DOHH2 (cell line): ENCODE data around the gene FBXO39.

Experiments used
- H3F3A ChIP-seq: fragments of 200-600 bp; sonication (generic), shearing (Covaris generic); 2 replicates; pipeline ENCODE4 v1.6.0; 2016; ENCODE audit warnings: antibody characterized with exemption, mild to moderate bottlenecking; ENCODE audit not compliant: control insufficient read depth, insufficient read depth
- H3K27ac ChIP-seq: fragments of 200-600 bp; sonication (generic); 2 replicates; pipeline ENCODE4 v1.5.1; 2014; ENCODE audit warnings: low read depth, mild to moderate bottlenecking, low read length, moderate library complexity
- H3K27me3 ChIP-seq: fragments of 200-600 bp; sonication (generic); 2 replicates; pipeline ENCODE4 v1.6.1; 2014; ENCODE audit warnings: mild to moderate bottlenecking, low read length, mixed read lengths; ENCODE audit not compliant: control insufficient read depth
- H3K36me3 ChIP-seq: fragments of 200-600 bp; sonication (generic); 2 replicates; pipeline ENCODE4 v1.6.1; 2014; ENCODE audit warnings: mild to moderate bottlenecking, low read length, moderate library complexity, mixed read lengths; ENCODE audit not compliant: control insufficient read depth
- H3K4me1 ChIP-seq: fragments of 200-600 bp; sonication (generic); 2 replicates; pipeline ENCODE4 v1.6.1; 2014; ENCODE audit warnings: mild to moderate bottlenecking, low read length, mixed read lengths; ENCODE audit not compliant: control insufficient read depth
- H3K4me2 ChIP-seq: fragments of 200-600 bp; sonication (generic); 2 replicates; pipeline ENCODE4 v1.6.0; 2014; ENCODE audit warnings: mild to moderate bottlenecking, low read length, moderate library complexity
- H3K4me3 ChIP-seq: fragments of 200-600 bp; sonication (generic); 2 replicates; pipeline ENCODE4 v1.5.1; 2014; ENCODE audit warnings: mild to moderate bottlenecking, low read length, mixed read lengths
- H3K79me2 ChIP-seq: fragments of 200-600 bp; sonication (generic); 2 replicates; pipeline ENCODE4 v1.6.1; 2014; ENCODE audit warnings: mild to moderate bottlenecking, low read length, mixed read lengths; ENCODE audit not compliant: control insufficient read depth
- H3K9me2 ChIP-seq: fragments of 200-600 bp; sonication (generic); replicated peaks from 2 replicates; pipeline ENCODE4 v1.6.1; 2014; ENCODE audit warnings: mild to moderate bottlenecking, low read length, mixed read lengths; ENCODE audit not compliant: control insufficient read depth
- H3K9me3 ChIP-seq: fragments of 200-600 bp; sonication (generic); 2 replicates; pipeline ENCODE4 v1.6.1; 2014; ENCODE audit warnings: antibody characterized with exemption, low read length, mixed read lengths; ENCODE audit not compliant: control insufficient read depth, insufficient read depth
- H4K20me1 ChIP-seq: fragments of 200-600 bp; sonication (generic); 2 replicates; pipeline ENCODE4 v1.6.0; 2014; ENCODE audit warnings: low read depth, mild to moderate bottlenecking, antibody characterized with exemption, low read length, moderate library complexity; ENCODE audit not compliant: control insufficient read depth, insufficient read depth
- CTCF ChIP-seq: fragments of 200-600 bp; sonication (generic); IDR thresholded peaks from one replicate; pipeline ENCODE4 v1.5.1; 2014; ENCODE audit warnings: antibody characterized with exemption, mild to moderate bottlenecking, low read depth, low read length; ENCODE audit not compliant: poor library complexity, severe bottlenecking
- EZH2phosphoT487 ChIP-seq: fragments of 200-600 bp; sonication (generic); IDR thresholded peaks from 2 replicates; pipeline ENCODE4 v1.6.1; 2017; ENCODE audit warnings: borderline replicate concordance, mild to moderate bottlenecking, antibody characterized with exemption, low read length, moderate library complexity, mixed read lengths

FBXO39 gene

GRCh38 chr17:6796017-6796886, 20.2 kb downstream of the FBXO39 start:
- no peaks in the 10 kb centered on the region for H3K4me1 ChIP-seq
- H3K27me3 ChIP-seq: peaks cover 8% of the 10 kb centered on the region; the same call in 1 of the 2 replicates
- H3K79me2 ChIP-seq: no peaks in the 10 kb centered on the region
- no peaks in the 10 kb centered on the region for H3K9me2 ChIP-seq
- TF ChIP-seq EZH2phosphoT487: no peak
- TF ChIP-seq CTCF: no peak
- H3F3A ChIP-seq: no peaks in the 10 kb centered on the region
- no peaks in the 10 kb centered on the region for H3K9me3 ChIP-seq
- H3K4me3 ChIP-seq: no peak overlapping the region
- H3K4me2 ChIP-seq: no peak overlapping the region
- no peak overlapping the region for H3K27ac ChIP-seq
- no peaks in the 10 kb centered on the region for H3K36me3 ChIP-seq
- no peaks in the 10 kb centered on the region for H4K20me1 ChIP-seq

- no peak overlapping the region for H3K4me2 ChIP-seq
- no peak overlapping the region for H3K4me3 ChIP-seq
- H4K20me1 ChIP-seq: no peaks in the 10 kb centered on the region
- H3K36me3 ChIP-seq: no peaks in the 10 kb centered on the region
- H3F3A ChIP-seq: no peaks in the 10 kb centered on the region
- TF ChIP-seq EZH2phosphoT487: no peak
- no peak for TF ChIP-seq CTCF
- H3K4me1 ChIP-seq: no peaks in the 10 kb centered on the region
- no peaks in the 10 kb centered on the region for H3K79me2 ChIP-seq
- no peak overlapping the region for H3K27ac ChIP-seq
- H3K9me2 ChIP-seq: no peaks in the 10 kb centered on the region
- peaks cover 4% of the 10 kb centered on the region; the same call in 1 of the 2 replicates for H3K27me3 ChIP-seq
- no peaks in the 10 kb centered on the region for H3K9me3 ChIP-seq
Observed at GRCh38 chr17:6796887-6797490, 21.0 kb downstream of the FBXO39 start.

- Histone ChIP-seq H3K9me2 (no peaks in the 10 kb centered on the region), H3K4me3 (no peak overlapping the region), H3K27me3 (no peaks in the 10 kb centered on the region), H3K9me3 (no peaks in the 10 kb centered on the region), H3F3A (no peaks in the 10 kb centered on the region), H4K20me1 (no peaks in the 10 kb centered on the region), H3K27ac (no peak overlapping the region), H3K4me1 (no peaks in the 10 kb centered on the region), H3K36me3 (no peaks in the 10 kb centered on the region), H3K4me2 (no peak overlapping the region), H3K79me2 (no peaks in the 10 kb centered on the region)
- TF ChIP-seq CTCF: no peak
- TF ChIP-seq EZH2phosphoT487: no peak
Observed at GRCh38 chr17:6797718-6798351, 21.8 kb downstream of the FBXO39 start.
